Endothelial cell of umbilical vein (primary cell): ENCODE measurements around the gene ERO1B. TPM values are rescaled to one million over a fixed set of nuclear protein-coding genes. Genes with fewer than 3 reads are reported as not detected.

Experiments
- BruUV-seq: library from RNA; stranded (reverse); fragments of 400-500 nt; replicated peaks from 2 replicates; lab custom pipeline; 2021; lab: Mats Ljungman, UMichigan
- CTCF ChIA-PET: fragments of 300-600, 350-600 bp; sonication (Branson Sonifier 250); formaldehyde crosslinking; loops from one replicate; lab custom pipeline; 2021; ENCODE audit warnings: antibody characterized with exemption, inconsistent platforms; lab: Charles Lee
- POLR2A ChIA-PET: fragments of 300-600, 350-600 bp; sonication (Branson Sonifier 250); formaldehyde crosslinking; loops from one replicate; lab custom pipeline; 2021; ENCODE audit warnings: antibody characterized with exemption, inconsistent platforms; lab: Charles Lee
- DNase-seq: peaks from one replicate; pipeline ENCODE4 v3.0.0-alpha.2; 2011; ENCODE audit warnings: low read depth, low spot score
- FAIRE-seq: peaks from 2 replicates; lab custom pipeline; 2011; peaks lifted over from hg19 to GRCh38; lab: Jason Lieb, UNC
- H2AFZ ChIP-seq: 2 replicates; pipeline ENCODE4 v1.6.0; 2012; ENCODE audit warnings: low read depth, low read length, control low read depth, inconsistent platforms
- H3K27ac ChIP-seq: 2 replicates; pipeline ENCODE4 v1.5.1; 2011; ENCODE audit warnings: low read depth, mild to moderate bottlenecking, control low read depth, low read length, moderate library complexity; ENCODE audit not compliant: insufficient read depth
- H3K27me3 ChIP-seq, 2 experiments: 2 replicates each; pipeline versions ENCODE4 v1.6.0 to v1.6.1; 2011; ENCODE audit warnings: low read length in 2 of 2, mixed read lengths in 1 of 2; ENCODE audit not compliant: control insufficient read depth in 2 of 2, insufficient read depth in 2 of 2
- H3K36me3 ChIP-seq, 2 experiments: 2 replicates in 1 of 2; 3 replicates in 1 of 2; pipeline ENCODE4 v1.5.1; 2011; ENCODE audit warnings: low read length in 2 of 2, mild to moderate bottlenecking in 1 of 2, moderate library complexity in 1 of 2; ENCODE audit not compliant: control insufficient read depth in 2 of 2, insufficient read depth in 2 of 2; ENCODE audit errors: extremely low read depth in 1 of 2
- H3K4me1 ChIP-seq: 3 replicates; pipeline ENCODE4 v1.5.1; 2011; ENCODE audit warnings: mild to moderate bottlenecking, low read length; ENCODE audit not compliant: control insufficient read depth, insufficient read depth; ENCODE audit errors: extremely low read depth
- H3K4me2 ChIP-seq: 2 replicates; pipeline ENCODE4 v1.6.1; 2011; ENCODE audit warnings: low read length, control low read depth, mixed read lengths; ENCODE audit not compliant: insufficient read depth
- H3K4me3 ChIP-seq, 3 experiments: fragments of 200-600 bp in 1 of 3; sonication (generic), shearing (Covaris generic) in 1 of 3; replicated peaks in 1 of 3; 2 replicates each; pipeline ENCODE4 v1.5.1; 2011 to 2016; ENCODE audit warnings: control low read depth in 3 of 3, low read length in 3 of 3, mild to moderate bottlenecking in 2 of 3, inconsistent platforms in 1 of 3, low read depth in 1 of 3, moderate library complexity in 1 of 3; ENCODE audit not compliant: insufficient read depth in 1 of 3
- H3K79me2 ChIP-seq: 2 replicates; pipeline ENCODE4 v1.6.0; 2012; ENCODE audit warnings: low read length, inconsistent platforms; ENCODE audit not compliant: control insufficient read depth, insufficient read depth
- H3K9ac ChIP-seq: replicated peaks from 2 replicates; pipeline ENCODE3; 2011; ENCODE audit warnings: low read length, control low read depth; ENCODE audit not compliant: insufficient read depth; ENCODE audit errors: extremely low read depth
- H3K9me1 ChIP-seq: replicated peaks from 3 replicates; pipeline ENCODE4 v1.6.0; 2011; ENCODE audit warnings: mild to moderate bottlenecking, low read length; ENCODE audit not compliant: control insufficient read depth, insufficient read depth; ENCODE audit errors: extremely low read depth
- H3K9me3 ChIP-seq: replicated peaks from 2 replicates; pipeline ENCODE4 v1.5.1; 2012; ENCODE audit warnings: low read length, inconsistent platforms; ENCODE audit not compliant: control insufficient read depth, insufficient read depth
- H4K20me1 ChIP-seq: replicated peaks from 2 replicates; pipeline ENCODE3; 2011; ENCODE audit warnings: mild to moderate bottlenecking, low read length; ENCODE audit not compliant: control insufficient read depth, insufficient read depth; ENCODE audit errors: extremely low read depth
- CTCF ChIP-seq, 2 donors: IDR thresholded peaks; 1 replicate in 1 of 2; 2 replicates in 1 of 2; pipeline ENCODE4 v1.5.1; 2011; ENCODE audit warnings: low read length in 2 of 2, mild to moderate bottlenecking in 2 of 2, moderate library complexity in 2 of 2, control low read depth in 1 of 2, inconsistent platforms in 1 of 2, low read depth in 1 of 2; ENCODE audit not compliant: insufficient read depth in 1 of 2; ENCODE audit errors: extremely low read depth in 1 of 2
- EZH2 ChIP-seq: IDR thresholded peaks from 2 replicates; pipeline ENCODE4 v1.6.1; 2012; ENCODE audit warnings: borderline replicate concordance, low read depth, mild to moderate bottlenecking, moderate library complexity, low read length, inconsistent platforms; ENCODE audit not compliant: severe bottlenecking
- FOS ChIP-seq: IDR thresholded peaks from 2 replicates; pipeline ENCODE4 v1.6.1; 2011; ENCODE audit warnings: mild to moderate bottlenecking, low read length, moderate library complexity, borderline replicate concordance; ENCODE audit not compliant: insufficient read depth
- JUN ChIP-seq: IDR thresholded peaks from 2 replicates; pipeline ENCODE4 v1.6.1; 2011; ENCODE audit warnings: borderline replicate concordance, low read depth; ENCODE audit not compliant: insufficient read length, insufficient read depth
- POLR2A ChIP-seq: IDR thresholded peaks from 2 replicates; pipeline ENCODE4 v1.6.1; 2012; ENCODE audit warnings: low read depth, mild to moderate bottlenecking, control low read depth, low read length
- POLR2AphosphoS5 ChIP-seq: IDR thresholded peaks from 2 replicates; pipeline ENCODE4 v1.6.1; 2012; ENCODE audit warnings: low read depth, mild to moderate bottlenecking, control low read depth, low read length, moderate library complexity; ENCODE audit not compliant: insufficient read depth
- dilution Hi-C: fragments of 300-500 bp; cut with MboI; formaldehyde crosslinking; loops from one replicate; pipeline ENCODE4 v1.15.0; 2019; ENCODE audit warnings: low sequenced_read_pairs; ENCODE audit not compliant: extremely low pct_ligation_motif_present
- intact Hi-C: fragments of 100-400 bp; cut with micrococcal nuclease; formaldehyde crosslinking; loops from one replicate; pipeline ENCODE4 v1.10.0; 2022
- polyA plus RNA-seq, 4 experiments: library from polyadenylated mRNA; depleted of rRNA in 3 of 4; stranded (reverse) in 3 of 4; unstranded in 1 of 4; fragments of >200 nt; gene quantifications; 2 replicates each; pipeline versions ENCODE4 v1.2.1 to v1.2.3, GENCODE V29; 2011 to 2012; ENCODE audit warnings: missing spikeins in 1 of 4
- total RNA-seq: library from RNA; stranded (reverse); gene quantifications from 2 replicates; pipeline ENCODE4 v1.2.3, GENCODE V29; 2021

ERO1B gene
- total and polyA plus RNA-seq, 2 donors (not counting 3 experiments of a cell fraction or from before 2014, with no cell fraction given), result 1.9 to 3.6 TPM

DNA sequence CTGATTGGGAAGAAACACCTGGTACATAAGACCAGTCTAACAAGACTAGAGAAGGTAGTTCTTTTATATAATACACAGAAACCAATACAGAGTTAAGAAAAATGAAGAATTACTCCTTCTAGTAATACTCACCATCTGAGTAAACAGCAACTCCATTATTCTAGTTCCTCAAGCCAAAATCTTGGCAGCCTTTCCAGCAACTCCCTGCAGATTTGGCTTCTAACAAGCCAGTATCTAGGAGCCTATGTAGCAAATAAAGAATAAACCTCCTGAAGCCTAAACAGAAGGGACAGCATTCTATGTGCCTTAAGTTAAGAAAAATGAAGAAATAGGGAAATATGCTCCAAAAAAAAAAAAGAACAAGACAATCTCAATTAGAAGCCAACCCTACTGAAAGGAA is 24.5 kb downstream of the ERO1B start:
- intact Hi-C loops (no loop called here), dilution Hi-C loops (no loop called here)
- no peak overlapping the region for H2AFZ ChIP-seq
- no peaks in the 10 kb centered on the region for H3K4me1 ChIP-seq
- DNase-seq, result no peak
- no peak overlapping the region for H3K9ac ChIP-seq
- H3K9me3 ChIP-seq, result no peaks in the 10 kb centered on the region
- ChIA-PET CTCF (no interaction called here), POLR2A (no interaction called here)
- no peaks in the 10 kb centered on the region for H3K79me2 ChIP-seq
- TF ChIP-seq POLR2AphosphoS5 (no peak), FOS (no peak), EZH2 (no peak), POLR2A (no peak), JUN (no peak), CTCF (IDR thresholded peaks at IDR 0.05; ENCODE audit: extremely low read depth in 1 of 2, insufficient read depth in 1 of 2, low read depth in 1 of 2, low read length in 2 of 2) (no peak)
- no peaks in the 10 kb centered on the region for H3K36me3 ChIP-seq
- no peak overlapping the region for H3K4me3 ChIP-seq
- no TSS peak for BruUV-seq
- no peaks in the 10 kb centered on the region for H4K20me1 ChIP-seq
- H3K27ac ChIP-seq, result no peak overlapping the region
- H3K27me3 ChIP-seq, result no peaks in the 10 kb centered on the region
- H3K4me2 ChIP-seq, result no peak overlapping the region
- FAIRE-seq, result no peak
- H3K9me1 ChIP-seq, result no peaks in the 10 kb centered on the region
